Esophagus squamous epithelium (tissue), 5 donors: Measurements from ENCODE around the gene CDC42BPB. TPM values are rescaled to one million over a fixed set of nuclear protein-coding genes. Genes with fewer than 3 reads are reported as not detected.

Source experiments
- DNase-seq: peaks from one replicate; lab custom pipeline; 2025; lab: John Stamatoyannopoulos, UW
- H3K27ac ChIP-seq, 4 donors: fragments of 200-600 bp; sonication (generic); one replicate each; pipeline ENCODE4 v1.5.1; 2016 to 2019; ENCODE audit warnings: mild to moderate bottlenecking in 1 of 4
- H3K27me3 ChIP-seq, 4 donors: fragments of 200-600 bp; sonication (generic); 1 replicate in 3 of 4; 2 replicates in 1 of 4; pipeline versions ENCODE4 v1.5.1 to v1.6.0; 2017 to 2021; ENCODE audit warnings: antibody characterized with exemption in 1 of 4
- H3K36me3 ChIP-seq, 3 donors: fragments of 200-600 bp; sonication (generic); one replicate each; pipeline ENCODE4 v1.5.1; 2016 to 2019
- H3K4me1 ChIP-seq, 3 donors: fragments of 200-600 bp; sonication (generic); one replicate each; pipeline ENCODE4 v1.5.1; 2017 to 2019
- H3K4me3 ChIP-seq, 4 donors: fragments of 200-600 bp; sonication (generic); 1 replicate in 3 of 4; 2 replicates in 1 of 4; pipeline ENCODE4 v1.5.1; 2016 to 2019; ENCODE audit warnings: mild to moderate bottlenecking in 2 of 4, moderate library complexity in 1 of 4
- H3K9me3 ChIP-seq, 3 donors: fragments of 200-600 bp; sonication (generic); one replicate each; pipeline ENCODE4 v1.5.1; 2016 to 2019
- CTCF ChIP-seq, 6 experiments: fragments of 450-650 bp in 4 of 6; fragments of 200-600 bp in 2 of 6; sonication (generic) in 2 of 6; IDR thresholded peaks; one replicate each; pipeline ENCODE4 v1.5.1; 2016 to 2019; ENCODE audit warnings: antibody characterized with exemption in 6 of 6, mild to moderate bottlenecking in 4 of 6, moderate library complexity in 4 of 6
- POLR2A ChIP-seq, 4 donors: fragments of 450-650 bp; IDR thresholded peaks; one replicate each; pipeline ENCODE4 v1.6.1; 2017; ENCODE audit warnings: antibody characterized with exemption in 4 of 4, mild to moderate bottlenecking in 4 of 4, moderate library complexity in 3 of 4
- WGBS, 2 donors: methylation state at CpG; one replicate each; pipeline ENCODE4 v1.1.5; 2018; 5-methylcytosine and 5-hydroxymethylcytosine counted together
- intact Hi-C: fragments of 100-400 bp; cut with DNase I; formaldehyde crosslinking; loops from one replicate; pipeline ENCODE4 v1.15.0; 2022
- total RNA-seq, 4 donors: library from RNA; depleted of rRNA; stranded (reverse); fragments of >200 nt; gene quantifications; one replicate each; pipeline ENCODE4 v1.1.0, GENCODE V29; 2016
- donor health status: DM: yes; HTN: yes; CAD: no.

CDC42BPB gene
- total RNA-seq, 4 donors from 2014 or later = 43.7 to 98.2 (median 81.2) TPM

GRCh38 chr14:102908766-102909455 lies 148.4 kb downstream of the CDC42BPB start:
- Histone ChIP-seq H3K4me1 (no peaks in the 10 kb centered on the region), H3K27ac (no peak overlapping the region), H3K27me3 (no peaks in the 10 kb centered on the region), H3K4me3 (no peak overlapping the region), H3K9me3 (no peaks in the 10 kb centered on the region), H3K36me3 (peaks cover 0 to 64% (median 6%) of the 10 kb centered on the region in 3 donors)
- TF ChIP-seq POLR2A (IDR thresholded peaks at IDR 0.05) (no peak), CTCF (IDR thresholded peaks at IDR 0.05) (no peak)
- no peak for DNase-seq
- 90 to 96% methylated on average over 12 to 14 of the region's 29 CpGs for WGBS, 2 donors
- intact Hi-C loops = no loop called here

GRCh38 chr14:102907980-102908730 lies 149.2 kb downstream of the CDC42BPB start:
- WGBS, 2 donors = 57 to 96% methylated on average over 1 to 10 of the region's 23 CpGs
- no peak for DNase-seq
- H3K4me3 ChIP-seq = no peak overlapping the region

GRCh38 chr14:102907303-102907844 lies 150.0 kb downstream of the CDC42BPB start:
- DNase-seq = no peak
- peaks cover 0 to 77% (median 11%) of the 10 kb centered on the region in 3 donors for H3K36me3 ChIP-seq
- no peaks in the 10 kb centered on the region for H3K9me3 ChIP-seq
- TF ChIP-seq POLR2A (IDR thresholded peaks at IDR 0.05) = no peak
- TF ChIP-seq CTCF (IDR thresholded peaks at IDR 0.05) = no peak
- no peaks in the 10 kb centered on the region for H3K4me1 ChIP-seq
- intact Hi-C loops = no loop called here
- no peak overlapping the region for H3K27ac ChIP-seq
- H3K27me3 ChIP-seq = no peaks in the 10 kb centered on the region
- no peak overlapping the region for H3K4me3 ChIP-seq
- 90 to 93% methylated on average over 7 to 30 of the region's 33 CpGs for WGBS, 2 donors

More at GRCh38 chr14:102907980-102908730, 149.2 kb downstream of the CDC42BPB start:
- Histone ChIP-seq H3K4me1 (no peaks in the 10 kb centered on the region), H3K36me3 (peaks cover 0 to 72% (median 11%) of the 10 kb centered on the region in 3 donors), H3K27me3 (no peaks in the 10 kb centered on the region), H3K27ac (no peak overlapping the region), H3K9me3 (no peaks in the 10 kb centered on the region)
- intact Hi-C loops = no loop called here
- no peak for TF ChIP-seq POLR2A (IDR thresholded peaks at IDR 0.05)
- TF ChIP-seq CTCF (IDR thresholded peaks at IDR 0.05) = no peak

GRCh38 chr14:102906616-102907302 lies 150.6 kb downstream of the CDC42BPB start:
- 93 to 95% methylated on average over 13 to 20 of the region's 30 CpGs for WGBS, 2 donors
- no peak for DNase-seq
- H3K4me3 ChIP-seq = no peak overlapping the region
- TF ChIP-seq CTCF (IDR thresholded peaks at IDR 0.05) = no peak
- no peaks in the 10 kb centered on the region for H3K27me3 ChIP-seq
- H3K27ac ChIP-seq = no peak overlapping the region
- H3K4me1 ChIP-seq = no peaks in the 10 kb centered on the region
- peaks cover 0 to 74% (median 11%) of the 10 kb centered on the region in 3 donors for H3K36me3 ChIP-seq
- intact Hi-C loops = no loop called here
- H3K9me3 ChIP-seq = no peaks in the 10 kb centered on the region
